HepG2 (cell line): ENCODE measurements around the gene AK6. TPM values are rescaled to one million over a fixed set of nuclear protein-coding genes. Genes with fewer than 3 reads are reported as not detected.

Experiments
- ATRX ChIP-seq: sonication (generic); formaldehyde crosslinking; IDR thresholded peaks from 2 replicates; pipeline ENCODE4 v1.4.0; 2020; ENCODE audit warnings: missing genetic modification reagents, borderline replicate concordance
- SP140L ChIP-seq: sonication (generic); formaldehyde crosslinking; IDR thresholded peaks from 2 replicates; pipeline ENCODE4 v1.4.0; 2020; ENCODE audit warnings: missing genetic modification reagents, borderline replicate concordance
- ZNF124 ChIP-seq: sonication (generic); formaldehyde crosslinking; IDR thresholded peaks from 2 replicates; pipeline ENCODE4 v1.4.0; 2020; ENCODE audit warnings: missing genetic modification reagents
- ZNF317 ChIP-seq: sonication (generic); formaldehyde crosslinking; IDR thresholded peaks from 2 replicates; pipeline ENCODE4 v1.5.0; 2020; ENCODE audit warnings: mild to moderate bottlenecking, missing genetic modification reagents
- ZNF605 ChIP-seq: sonication (generic); formaldehyde crosslinking; IDR thresholded peaks from 2 replicates; pipeline ENCODE4 v1.8.0; 2022; ENCODE audit warnings: mild to moderate bottlenecking, missing genetic modification reagents
- polyA plus RNA-seq, 8 experiments: library from polyadenylated mRNA; depleted of rRNA in 3 of 8; stranded (reverse) in 7 of 8; unstranded in 1 of 8; fragments of >200 nt; fragmentation: Illumina TruSeq in 4 of 8; extraction: Trizol in 4 of 8; gene quantifications; 2 replicates each; pipeline versions ENCODE4 v1.2.1 to v1.2.3, GENCODE V29; 2011 to 2016; ENCODE audit warnings: low read depth in 4 of 8, missing spikeins in 1 of 8, mixed read lengths in 1 of 8; ENCODE audit not compliant: insufficient read depth in 1 of 8
- total RNA-seq, 5 experiments: library from RNA; depleted of rRNA; stranded (reverse); fragments of >200 nt; fragmentation: Illumina TruSeq; extraction: Trizol; gene quantifications; 2 replicates each; pipeline ENCODE4 v1.2.3, GENCODE V29; 2016; ENCODE audit warnings: low read depth in 1 of 5
- TF ChIP-seq, protein P1 (sequence below): sonication (generic); formaldehyde crosslinking; IDR thresholded peaks from 2 replicates; pipeline ENCODE4; 2020; ENCODE audit warnings: missing genetic modification reagents, mild to moderate bottlenecking, borderline replicate concordance
- TF ChIP-seq, protein P2 (sequence below): sonication (generic); formaldehyde crosslinking; IDR thresholded peaks from 2 replicates; pipeline ENCODE4 v1.8.0; 2022; ENCODE audit warnings: mild to moderate bottlenecking, missing genetic modification reagents, borderline replicate concordance
- TF ChIP-seq, protein P3 (sequence below): sonication (generic); formaldehyde crosslinking; conservative IDR thresholded peaks from 2 replicates; pipeline ENCODE4 v1.4.0; 2020; ENCODE audit warnings: missing genetic modification reagents
- TF ChIP-seq, protein P4 (sequence below): sonication (generic); formaldehyde crosslinking; IDR thresholded peaks from 2 replicates; pipeline ENCODE4 v1.4.0; 2020; ENCODE audit warnings: missing genetic modification reagents
- TF ChIP-seq, protein P5 (sequence below): sonication (generic); formaldehyde crosslinking; IDR thresholded peaks from 2 replicates; pipeline ENCODE4 v1.4.0; 2020; ENCODE audit warnings: missing genetic modification reagents, borderline replicate concordance

Gene AK6
- total and polyA plus RNA-seq, 2 of the 13 experiments (the other 11 are each of a cell fraction or from before 2014, with no cell fraction given): 31.1 to 77.2 TPM

DNA sequence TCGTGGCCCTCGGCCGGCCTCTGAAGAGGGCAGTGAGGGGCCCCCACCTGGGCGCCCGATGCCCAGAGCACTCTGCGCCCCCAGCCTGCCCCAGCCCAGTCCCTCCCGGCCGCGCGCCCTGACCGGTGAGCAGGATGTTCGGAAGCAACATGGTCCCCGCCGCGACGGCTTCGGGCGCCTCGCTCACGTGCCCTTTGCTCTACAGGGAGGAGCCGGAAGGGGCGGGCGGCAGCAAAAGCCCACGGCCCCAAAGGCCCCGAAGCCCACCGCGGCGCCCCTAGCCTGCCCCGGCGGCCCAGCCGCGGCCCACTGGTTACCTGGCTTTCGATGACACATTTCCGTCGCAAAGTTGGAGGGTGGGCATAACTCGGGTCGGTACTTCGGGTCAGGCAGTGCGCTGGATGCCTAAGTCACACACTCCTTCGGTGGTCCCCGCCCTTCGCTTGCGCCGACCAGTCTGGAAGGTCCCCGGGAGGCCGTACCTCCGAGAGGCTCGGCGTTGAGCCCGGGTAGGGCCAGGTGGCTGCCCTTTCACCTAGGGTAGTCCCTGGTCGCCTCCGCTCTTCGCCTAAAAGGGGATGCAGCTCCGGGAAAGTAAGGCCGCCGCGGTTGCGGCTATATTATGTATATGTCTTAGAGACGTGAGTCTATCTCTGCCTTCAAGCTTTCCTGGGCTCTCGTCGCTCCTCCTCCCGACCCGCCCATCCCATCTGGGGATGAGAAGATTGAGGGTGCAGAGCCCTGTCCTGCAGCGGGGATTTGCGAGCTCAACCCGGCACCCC, at the start of gene AK6, which contains the start of the genes RAD17 and TAF9 (continued):
- TF ChIP-seq ZNF317 (no peak), ATRX (no peak), ZNF605 (CRISPR knock-in tag) (no peak; the same call in none of the 2 replicates), SP140L (CRISPR knock-in tag) (no peak), ZNF124 (no peak)
- TF ChIP-seq, protein P1, sequence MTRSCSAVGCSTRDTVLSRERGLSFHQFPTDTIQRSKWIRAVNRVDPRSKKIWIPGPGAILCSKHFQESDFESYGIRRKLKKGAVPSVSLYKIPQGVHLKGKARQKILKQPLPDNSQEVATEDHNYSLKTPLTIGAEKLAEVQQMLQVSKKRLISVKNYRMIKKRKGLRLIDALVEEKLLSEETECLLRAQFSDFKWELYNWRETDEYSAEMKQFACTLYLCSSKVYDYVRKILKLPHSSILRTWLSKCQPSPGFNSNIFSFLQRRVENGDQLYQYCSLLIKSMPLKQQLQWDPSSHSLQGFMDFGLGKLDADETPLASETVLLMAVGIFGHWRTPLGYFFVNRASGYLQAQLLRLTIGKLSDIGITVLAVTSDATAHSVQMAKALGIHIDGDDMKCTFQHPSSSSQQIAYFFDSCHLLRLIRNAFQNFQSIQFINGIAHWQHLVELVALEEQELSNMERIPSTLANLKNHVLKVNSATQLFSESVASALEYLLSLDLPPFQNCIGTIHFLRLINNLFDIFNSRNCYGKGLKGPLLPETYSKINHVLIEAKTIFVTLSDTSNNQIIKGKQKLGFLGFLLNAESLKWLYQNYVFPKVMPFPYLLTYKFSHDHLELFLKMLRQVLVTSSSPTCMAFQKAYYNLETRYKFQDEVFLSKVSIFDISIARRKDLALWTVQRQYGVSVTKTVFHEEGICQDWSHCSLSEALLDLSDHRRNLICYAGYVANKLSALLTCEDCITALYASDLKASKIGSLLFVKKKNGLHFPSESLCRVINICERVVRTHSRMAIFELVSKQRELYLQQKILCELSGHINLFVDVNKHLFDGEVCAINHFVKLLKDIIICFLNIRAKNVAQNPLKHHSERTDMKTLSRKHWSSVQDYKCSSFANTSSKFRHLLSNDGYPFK: peak; percentile 66; the same call in 1 of the 2 replicates
- TF ChIP-seq, protein P2, sequence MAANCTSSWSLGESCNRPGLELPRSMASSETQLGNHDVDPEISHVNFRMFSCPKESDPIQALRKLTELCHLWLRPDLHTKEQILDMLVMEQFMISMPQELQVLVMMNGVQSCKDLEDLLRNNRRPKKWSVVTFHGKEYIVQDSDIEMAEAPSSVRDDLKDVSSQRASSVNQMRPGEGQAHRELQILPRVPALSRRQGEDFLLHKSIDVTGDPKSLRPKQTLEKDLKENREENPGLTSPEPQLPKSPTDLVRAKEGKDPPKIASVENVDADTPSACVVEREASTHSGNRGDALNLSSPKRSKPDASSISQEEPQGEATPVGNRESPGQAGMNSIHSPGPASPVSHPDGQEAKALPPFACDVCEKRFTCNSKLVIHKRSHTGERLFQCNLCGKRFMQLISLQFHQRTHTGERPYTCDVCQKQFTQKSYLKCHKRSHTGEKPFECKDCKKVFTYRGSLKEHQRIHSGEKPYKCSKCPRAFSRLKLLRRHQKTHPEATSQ (CRISPR knock-in tag): no peak
- TF ChIP-seq, protein P3, sequence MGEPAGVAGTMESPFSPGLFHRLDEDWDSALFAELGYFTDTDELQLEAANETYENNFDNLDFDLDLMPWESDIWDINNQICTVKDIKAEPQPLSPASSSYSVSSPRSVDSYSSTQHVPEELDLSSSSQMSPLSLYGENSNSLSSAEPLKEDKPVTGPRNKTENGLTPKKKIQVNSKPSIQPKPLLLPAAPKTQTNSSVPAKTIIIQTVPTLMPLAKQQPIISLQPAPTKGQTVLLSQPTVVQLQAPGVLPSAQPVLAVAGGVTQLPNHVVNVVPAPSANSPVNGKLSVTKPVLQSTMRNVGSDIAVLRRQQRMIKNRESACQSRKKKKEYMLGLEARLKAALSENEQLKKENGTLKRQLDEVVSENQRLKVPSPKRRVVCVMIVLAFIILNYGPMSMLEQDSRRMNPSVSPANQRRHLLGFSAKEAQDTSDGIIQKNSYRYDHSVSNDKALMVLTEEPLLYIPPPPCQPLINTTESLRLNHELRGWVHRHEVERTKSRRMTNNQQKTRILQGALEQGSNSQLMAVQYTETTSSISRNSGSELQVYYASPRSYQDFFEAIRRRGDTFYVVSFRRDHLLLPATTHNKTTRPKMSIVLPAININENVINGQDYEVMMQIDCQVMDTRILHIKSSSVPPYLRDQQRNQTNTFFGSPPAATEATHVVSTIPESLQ (CRISPR knock-in tag): peak; percentile 86; the same call in 1 of the 2 replicates
- TF ChIP-seq, protein P4, sequence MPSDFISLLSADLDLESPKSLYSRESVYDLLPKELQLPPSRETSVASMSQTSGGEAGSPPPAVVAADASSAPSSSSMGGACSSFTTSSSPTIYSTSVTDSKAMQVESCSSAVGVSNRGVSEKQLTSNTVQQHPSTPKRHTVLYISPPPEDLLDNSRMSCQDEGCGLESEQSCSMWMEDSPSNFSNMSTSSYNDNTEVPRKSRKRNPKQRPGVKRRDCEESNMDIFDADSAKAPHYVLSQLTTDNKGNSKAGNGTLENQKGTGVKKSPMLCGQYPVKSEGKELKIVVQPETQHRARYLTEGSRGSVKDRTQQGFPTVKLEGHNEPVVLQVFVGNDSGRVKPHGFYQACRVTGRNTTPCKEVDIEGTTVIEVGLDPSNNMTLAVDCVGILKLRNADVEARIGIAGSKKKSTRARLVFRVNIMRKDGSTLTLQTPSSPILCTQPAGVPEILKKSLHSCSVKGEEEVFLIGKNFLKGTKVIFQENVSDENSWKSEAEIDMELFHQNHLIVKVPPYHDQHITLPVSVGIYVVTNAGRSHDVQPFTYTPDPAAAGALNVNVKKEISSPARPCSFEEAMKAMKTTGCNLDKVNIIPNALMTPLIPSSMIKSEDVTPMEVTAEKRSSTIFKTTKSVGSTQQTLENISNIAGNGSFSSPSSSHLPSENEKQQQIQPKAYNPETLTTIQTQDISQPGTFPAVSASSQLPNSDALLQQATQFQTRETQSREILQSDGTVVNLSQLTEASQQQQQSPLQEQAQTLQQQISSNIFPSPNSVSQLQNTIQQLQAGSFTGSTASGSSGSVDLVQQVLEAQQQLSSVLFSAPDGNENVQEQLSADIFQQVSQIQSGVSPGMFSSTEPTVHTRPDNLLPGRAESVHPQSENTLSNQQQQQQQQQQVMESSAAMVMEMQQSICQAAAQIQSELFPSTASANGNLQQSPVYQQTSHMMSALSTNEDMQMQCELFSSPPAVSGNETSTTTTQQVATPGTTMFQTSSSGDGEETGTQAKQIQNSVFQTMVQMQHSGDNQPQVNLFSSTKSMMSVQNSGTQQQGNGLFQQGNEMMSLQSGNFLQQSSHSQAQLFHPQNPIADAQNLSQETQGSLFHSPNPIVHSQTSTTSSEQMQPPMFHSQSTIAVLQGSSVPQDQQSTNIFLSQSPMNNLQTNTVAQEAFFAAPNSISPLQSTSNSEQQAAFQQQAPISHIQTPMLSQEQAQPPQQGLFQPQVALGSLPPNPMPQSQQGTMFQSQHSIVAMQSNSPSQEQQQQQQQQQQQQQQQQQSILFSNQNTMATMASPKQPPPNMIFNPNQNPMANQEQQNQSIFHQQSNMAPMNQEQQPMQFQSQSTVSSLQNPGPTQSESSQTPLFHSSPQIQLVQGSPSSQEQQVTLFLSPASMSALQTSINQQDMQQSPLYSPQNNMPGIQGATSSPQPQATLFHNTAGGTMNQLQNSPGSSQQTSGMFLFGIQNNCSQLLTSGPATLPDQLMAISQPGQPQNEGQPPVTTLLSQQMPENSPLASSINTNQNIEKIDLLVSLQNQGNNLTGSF (CRISPR knock-in tag): no peak; the same call in 1 of the 2 replicates
- TF ChIP-seq, protein P5, sequence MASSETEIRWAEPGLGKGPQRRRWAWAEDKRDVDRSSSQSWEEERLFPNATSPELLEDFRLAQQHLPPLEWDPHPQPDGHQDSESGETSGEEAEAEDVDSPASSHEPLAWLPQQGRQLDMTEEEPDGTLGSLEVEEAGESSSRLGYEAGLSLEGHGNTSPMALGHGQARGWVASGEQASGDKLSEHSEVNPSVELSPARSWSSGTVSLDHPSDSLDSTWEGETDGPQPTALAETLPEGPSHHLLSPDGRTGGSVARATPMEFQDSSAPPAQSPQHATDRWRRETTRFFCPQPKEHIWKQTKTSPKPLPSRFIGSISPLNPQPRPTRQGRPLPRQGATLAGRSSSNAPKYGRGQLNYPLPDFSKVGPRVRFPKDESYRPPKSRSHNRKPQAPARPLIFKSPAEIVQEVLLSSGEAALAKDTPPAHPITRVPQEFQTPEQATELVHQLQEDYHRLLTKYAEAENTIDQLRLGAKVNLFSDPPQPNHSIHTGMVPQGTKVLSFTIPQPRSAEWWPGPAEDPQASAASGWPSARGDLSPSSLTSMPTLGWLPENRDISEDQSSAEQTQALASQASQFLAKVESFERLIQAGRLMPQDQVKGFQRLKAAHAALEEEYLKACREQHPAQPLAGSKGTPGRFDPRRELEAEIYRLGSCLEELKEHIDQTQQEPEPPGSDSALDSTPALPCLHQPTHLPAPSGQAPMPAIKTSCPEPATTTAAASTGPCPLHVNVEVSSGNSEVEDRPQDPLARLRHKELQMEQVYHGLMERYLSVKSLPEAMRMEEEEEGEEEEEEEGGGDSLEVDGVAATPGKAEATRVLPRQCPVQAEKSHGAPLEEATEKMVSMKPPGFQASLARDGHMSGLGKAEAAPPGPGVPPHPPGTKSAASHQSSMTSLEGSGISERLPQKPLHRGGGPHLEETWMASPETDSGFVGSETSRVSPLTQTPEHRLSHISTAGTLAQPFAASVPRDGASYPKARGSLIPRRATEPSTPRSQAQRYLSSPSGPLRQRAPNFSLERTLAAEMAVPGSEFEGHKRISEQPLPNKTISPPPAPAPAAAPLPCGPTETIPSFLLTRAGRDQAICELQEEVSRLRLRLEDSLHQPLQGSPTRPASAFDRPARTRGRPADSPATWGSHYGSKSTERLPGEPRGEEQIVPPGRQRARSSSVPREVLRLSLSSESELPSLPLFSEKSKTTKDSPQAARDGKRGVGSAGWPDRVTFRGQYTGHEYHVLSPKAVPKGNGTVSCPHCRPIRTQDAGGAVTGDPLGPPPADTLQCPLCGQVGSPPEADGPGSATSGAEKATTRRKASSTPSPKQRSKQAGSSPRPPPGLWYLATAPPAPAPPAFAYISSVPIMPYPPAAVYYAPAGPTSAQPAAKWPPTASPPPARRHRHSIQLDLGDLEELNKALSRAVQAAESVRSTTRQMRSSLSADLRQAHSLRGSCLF (CRISPR knock-in tag): no peak
